T47D (cell line): Measurements from ENCODE around the gene CEP63.
A peak's percentile ranks its signal among the peaks of the same experiment; 100 is the strongest.

Source experiments
- DNase-seq, 2 experiments: peaks; one replicate each; pipeline versions ENCODE4 v3.0.0 to v3.0.0-alpha.2; 2011 to 2012; ENCODE audit warnings: low read depth in 1 of 2, low spot score in 1 of 2
- JUND ChIP-seq: IDR thresholded peaks from 2 replicates; pipeline ENCODE4 v1.6.1; 2012; ENCODE audit warnings: low read depth
- in situ Hi-C: cut with HindIII; loops from 2 replicates; pipeline ENCODE4 v1.10.0; 2016; ENCODE audit warnings: low sequenced_read_pairs, low pct_unique_long_range_greater_than_20kb

CEP63 gene

GRCh38 chr3:134474956-134475355, 10.9 kb upstream of the CEP63 start:
- peak in 1 of 2 experiments; percentile 56 for DNase-seq
- TF ChIP-seq JUND = 0 out of 2 replicates have a peak, but pooled peaks have one; percentile 32
- in situ Hi-C loops = no loop called here

- TF ChIP-seq JUND = no peak
- peak in 1 of 2 experiments; percentile 97 for DNase-seq
- in situ Hi-C loops = no loop called here
These were observed 9.6 kb upstream of the CEP63 start for GRCh38 chr3:134476306-134476705.

- in situ Hi-C loops = no loop called here
- peak in 1 of 2 experiments; percentile 32 for DNase-seq
- no peak for TF ChIP-seq JUND
These were observed 8.9 kb upstream of the CEP63 start for GRCh38 chr3:134477002-134477401.

- DNase-seq = peak; percentile 14 to 82
- in situ Hi-C loops = no loop called here
- TF ChIP-seq JUND = peak; percentile 84; the same call in 1 of the 2 replicates
These were observed 7.9 kb upstream of the CEP63 start for GRCh38 chr3:134477938-134478337.

- TF ChIP-seq JUND = no peak
- in situ Hi-C loops = no loop called here
- no peak for DNase-seq
These were observed 5.3 kb upstream of the CEP63 start for GRCh38 chr3:134480546-134480945.

DNA sequence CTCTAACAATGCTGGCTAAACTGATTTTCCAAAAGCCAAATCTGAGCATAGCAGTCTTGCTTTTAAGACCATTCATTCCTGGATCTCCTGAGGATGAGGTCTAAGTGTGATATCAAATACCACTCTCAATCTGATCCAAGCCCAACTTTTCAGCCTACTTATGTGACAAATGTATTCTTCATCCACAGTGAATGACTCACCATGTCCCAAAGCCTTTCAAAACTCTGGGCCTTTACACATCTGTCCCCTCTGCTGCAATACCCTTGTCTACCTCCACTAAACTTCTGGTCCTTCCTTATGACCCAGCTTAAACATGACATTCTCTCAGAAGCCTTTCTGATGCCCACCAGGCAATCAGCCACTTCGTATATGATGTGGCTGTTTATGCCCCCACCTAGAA, 4.7 kb upstream of the CEP63 start:
- DNase-seq = no peak
- no peak for TF ChIP-seq JUND
- in situ Hi-C loops = no loop called here

DNA sequence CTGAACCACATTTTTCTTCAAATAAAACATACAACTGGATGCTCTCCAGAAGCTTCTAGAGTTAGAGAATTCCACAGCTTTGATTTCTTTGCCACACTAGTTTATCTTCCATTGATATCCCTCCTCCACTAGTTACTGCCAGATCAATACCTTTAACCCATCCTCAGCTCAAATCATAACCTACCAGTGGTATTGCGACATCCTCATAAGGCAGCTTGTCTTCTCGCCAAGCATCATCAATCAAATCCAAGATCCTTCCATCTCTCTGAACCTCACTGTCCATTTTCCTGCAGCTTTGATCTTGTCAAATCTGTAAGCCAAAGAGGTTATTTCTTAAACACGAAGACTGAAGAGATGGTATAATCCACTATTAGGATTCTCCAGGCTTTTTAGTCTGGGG, 3.2 kb upstream of the CEP63 start:
- no peak for TF ChIP-seq JUND
- DNase-seq = no peak
- in situ Hi-C loops = no loop called here

DNA sequence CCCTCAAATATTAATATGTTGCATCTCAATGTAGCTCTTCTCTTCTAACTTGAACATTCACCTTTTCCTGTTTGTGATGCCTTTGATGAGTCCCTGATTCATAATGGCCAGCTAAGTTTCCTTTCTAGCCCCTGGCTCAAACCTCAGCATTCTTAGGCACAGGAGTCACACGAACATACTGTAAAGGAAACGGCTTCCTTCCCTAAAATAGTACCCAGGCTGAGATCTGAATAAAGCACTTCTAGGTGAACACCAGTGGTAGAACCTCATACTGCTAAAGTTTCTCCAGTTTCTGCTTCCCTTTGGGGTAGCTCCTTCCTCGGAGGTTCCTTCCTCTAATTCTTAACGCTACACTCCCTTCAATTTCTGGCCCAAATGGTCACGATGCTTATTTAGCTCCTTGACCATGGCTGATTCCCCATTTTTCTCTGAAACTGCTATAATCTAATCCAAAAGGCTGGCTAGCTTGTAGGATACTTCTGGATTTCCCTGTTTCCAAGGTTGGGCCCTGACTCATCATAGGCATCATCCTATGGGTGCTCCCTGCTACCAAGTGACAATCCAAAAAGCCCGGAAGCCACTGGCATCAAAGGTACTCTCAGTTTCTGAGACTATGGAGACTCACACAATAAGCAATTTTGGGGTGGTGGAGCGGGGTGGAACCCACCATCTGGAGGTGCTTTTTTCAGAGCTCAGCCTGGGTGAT, 2.5 kb upstream of the CEP63 start:
- no peak for TF ChIP-seq JUND
- in situ Hi-C loops = no loop called here
- no peak for DNase-seq

GRCh38 chr3:134485075-134485717, 661 bp upstream of the CEP63 start:
- TF ChIP-seq JUND = no peak
- peak in 1 of 2 experiments; percentile 24 for DNase-seq
- in situ Hi-C loops = no loop called here

DNA sequence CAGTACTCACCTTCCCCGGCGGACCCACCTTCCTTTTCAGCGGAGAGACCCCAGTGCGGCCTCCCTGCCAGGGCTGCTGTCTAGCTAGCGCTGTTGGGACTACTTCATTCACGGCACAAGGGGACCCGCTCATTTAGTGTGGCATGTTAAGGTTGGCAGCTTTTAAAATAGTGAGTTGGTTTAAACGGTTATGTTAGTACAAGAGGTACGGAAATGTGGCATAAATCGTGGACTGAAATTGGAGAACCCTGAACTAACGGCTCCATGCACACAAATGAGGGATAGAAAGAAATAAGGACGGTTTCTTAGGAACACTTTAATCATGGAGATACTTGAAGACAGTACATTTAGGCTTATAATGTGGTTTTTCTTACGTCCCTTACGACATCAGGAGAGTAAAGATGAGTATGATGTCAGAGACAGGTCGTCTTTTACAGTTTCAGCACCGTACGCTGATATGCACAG, 752 bp downstream of the CEP63 start:
- in situ Hi-C loops = no loop called here
- DNase-seq = peak in 1 of 2 experiments; percentile 23

GRCh38 chr3:134487406-134487805, 1.5 kb downstream of the CEP63 start:
- in situ Hi-C loops = no loop called here
- DNase-seq = peak in 1 of 2 experiments; percentile 55
- no peak for TF ChIP-seq JUND

More for the DNA sequence above, 752 bp downstream of the CEP63 start:
- no peak for TF ChIP-seq JUND

DNA sequence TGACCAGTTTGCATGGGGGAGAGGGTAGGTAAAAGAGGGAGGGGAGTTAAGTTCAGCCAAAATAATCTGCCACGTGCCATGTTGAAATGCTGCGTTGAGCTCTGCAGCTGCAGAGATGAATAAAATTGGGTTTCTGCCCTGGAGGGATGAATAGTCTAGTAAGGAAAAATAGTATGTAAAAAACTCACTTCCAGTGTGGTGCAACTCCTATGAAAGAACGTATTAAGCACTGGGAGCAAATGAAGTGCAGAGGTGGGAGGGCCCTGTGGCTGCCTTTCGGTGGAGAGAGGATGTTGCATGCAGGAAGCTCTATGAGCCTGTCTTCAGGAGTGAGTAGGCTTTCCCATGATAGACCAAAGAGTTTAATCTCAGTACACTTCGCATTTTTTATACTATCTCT, 8.6 kb downstream of the CEP63 start:
- in situ Hi-C loops = no loop called here
- DNase-seq = no peak
- TF ChIP-seq JUND = no peak

DNA sequence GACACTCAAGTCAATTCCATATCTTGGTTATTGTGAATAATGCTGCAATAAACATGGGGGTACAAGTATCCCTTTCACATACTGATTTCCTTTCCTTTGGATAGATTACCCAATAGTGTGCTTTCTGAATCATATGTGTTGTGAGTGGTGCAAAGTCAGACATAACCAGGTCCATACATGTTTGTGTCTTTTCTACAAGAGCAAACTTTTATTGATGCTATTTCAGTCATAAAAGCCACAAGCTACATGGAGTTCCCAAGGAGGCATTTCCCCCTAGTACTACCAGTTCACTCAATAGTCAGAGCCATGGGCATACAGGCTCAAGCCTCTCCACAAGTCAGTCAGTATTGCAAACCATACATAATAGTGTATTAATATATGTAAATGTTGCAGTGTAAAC, 10.1 kb downstream of the CEP63 start:
- no peak for TF ChIP-seq JUND
- no peak for DNase-seq
- in situ Hi-C loops = no loop called here
